ENCODE results near the gene SPARCL1.
"Not testable (repeated sequence)": the region's sequence is repeated elsewhere in the genome, so short reads cannot be mapped to it uniquely, and the experiment has no call there.

SPARCL1 gene

GRCh38 chr4:87445964-87446363, 83.2 kb downstream of the SPARCL1 start:
- DNase-seq (ENCODE audit: low read depth) = no peak

GRCh38 chr4:87444741-87445140, 84.4 kb downstream of the SPARCL1 start:
- no peak for DNase-seq (ENCODE audit: low read depth)

GRCh38 chr4:87442889-87443288, 86.3 kb downstream of the SPARCL1 start:
- DNase-seq (ENCODE audit: low read depth) = no peak

- no peak for DNase-seq (ENCODE audit: low read depth)
Measured at GRCh38 chr4:87433342-87433741, 95.8 kb downstream of the SPARCL1 start.

GRCh38 chr4:87430038-87430437, 99.1 kb downstream of the SPARCL1 start:
- no peak for DNase-seq (ENCODE audit: low read depth)

- DNase-seq (ENCODE audit: low read depth) = no peak
Measured at GRCh38 chr4:87428979-87429378, 100.2 kb downstream of the SPARCL1 start.

- no peak for DNase-seq (ENCODE audit: low read depth)
Measured at GRCh38 chr4:87427518-87427868, 101.7 kb downstream of the SPARCL1 start.

GRCh38 chr4:87426865-87427517, 102.2 kb downstream of the SPARCL1 start:
- DNase-seq (ENCODE audit: low read depth) = no peak

GRCh38 chr4:87425711-87426110, 103.5 kb downstream of the SPARCL1 start:
- DNase-seq (ENCODE audit: low read depth) = no peak

GRCh38 chr4:87424099-87424543, 105.1 kb downstream of the SPARCL1 start:
- not testable (repeated sequence) for DNase-seq (ENCODE audit: low read depth)
